Adipose tissue (tissue), 3 donors: Measurements from ENCODE around the gene CPNE1. TPM values are rescaled to one million over a fixed set of nuclear protein-coding genes. Genes with fewer than 3 reads are reported as not detected.
A peak's percentile ranks its signal among the peaks of the same experiment; 100 is the strongest.
"Not testable (repeated sequence)": the region's sequence is repeated elsewhere in the genome, so short reads cannot be mapped to it uniquely, and the experiment has no call there.

Experiments used
- H3K27ac ChIP-seq: one replicate; pipeline ENCODE4 v1.5.1; 2013; ENCODE audit warnings: low read depth, low read length
- WGBS, 3 donors: extraction: QIAGEN DNeasy Blood & Tissue Kit; methylation state at CpG; one replicate each; pipeline ENCODE4 v1.1.7; 2013; 5-methylcytosine and 5-hydroxymethylcytosine counted together
- polyA plus RNA-seq, 3 donors: library from polyadenylated mRNA; stranded (reverse); fragments of 200-250 nt; gene quantifications; one replicate each; pipeline ENCODE4 v1.2.3, GENCODE V29; 2013
- donor health status: healthy with polysubstance abuse.
- donor health status: Bipolar disorder and iron deficiency.
- donor health status: healthy.

The CPNE1 gene
- polyA plus RNA-seq, 3 donors: 79.7 to 146 (median 105) TPM

DNA sequence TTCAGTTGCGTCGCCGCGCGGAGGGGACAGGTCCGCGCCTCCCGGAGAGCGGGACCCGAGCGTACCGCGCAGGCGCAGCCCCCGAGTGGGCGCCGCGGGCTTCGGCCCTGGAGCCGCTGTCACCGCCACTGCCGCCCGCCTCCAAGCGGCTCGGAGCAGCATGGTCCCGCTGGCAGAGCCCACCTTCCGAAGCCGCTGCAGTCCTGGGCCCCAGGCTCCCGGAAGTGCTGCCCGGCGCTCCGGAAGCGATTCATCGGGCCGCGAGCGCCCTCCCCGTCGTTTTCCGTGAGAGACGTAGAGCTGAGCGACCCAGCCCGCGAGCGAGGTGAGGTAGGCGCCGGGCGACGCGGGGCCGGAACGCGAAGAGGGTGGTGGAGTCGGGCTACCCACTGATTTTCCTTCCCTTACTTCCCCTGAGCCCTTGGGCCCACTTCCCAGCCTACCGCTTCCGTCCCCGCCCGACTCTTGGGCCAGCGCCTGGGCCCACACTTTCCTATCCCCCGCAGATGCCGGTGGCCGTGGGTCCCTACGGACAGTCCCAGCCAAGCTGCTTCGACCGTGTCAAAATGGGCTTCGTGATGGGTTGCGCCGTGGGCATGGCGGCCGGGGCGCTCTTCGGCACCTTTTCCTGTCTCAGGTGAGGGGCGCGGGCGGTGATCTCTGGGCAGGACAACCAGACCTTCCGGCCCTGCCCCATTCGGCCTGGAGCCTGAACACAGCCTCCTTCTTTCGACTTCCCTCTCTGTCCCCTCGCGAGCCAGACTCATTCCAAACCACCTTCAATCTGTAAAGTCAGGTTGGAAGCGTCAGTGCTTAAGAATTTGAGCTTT is 34.6 kb upstream of the CPNE1 start, which contains the start of the genes NFS1 and ROMO1:
Gene NFS1, minus strand, starts transcription at position 226 of the 830 bp plus-strand sequence. Its CDS starts 64 bp downstream, at position 162.
Gene ROMO1, plus strand, starts transcription at position 279 of the 830 bp plus-strand sequence. Its CDS starts 228 bp downstream, at position 507.
- H3K27ac ChIP-seq: peak within 1 kb of the TSS; percentile 83
- 0 to 1% (median 0%) methylated on average over 80 to 81 of the region's 81 CpGs for WGBS, 3 donors

- 3 to 7% (median 6%) methylated on average over 37 of the region's 37 CpGs for WGBS, 3 donors
- H3K27ac ChIP-seq: no peak overlapping the region
Measured at GRCh38 chr20:35698298-35699126, 33.8 kb upstream of the CPNE1 start.

GRCh38 chr20:35697696-35698297 is 33.1 kb upstream of the CPNE1 start:
- no peak overlapping the region for H3K27ac ChIP-seq
- 48 to 81% (median 77%) methylated on average over 9 of the region's 9 CpGs for WGBS, 3 donors

DNA sequence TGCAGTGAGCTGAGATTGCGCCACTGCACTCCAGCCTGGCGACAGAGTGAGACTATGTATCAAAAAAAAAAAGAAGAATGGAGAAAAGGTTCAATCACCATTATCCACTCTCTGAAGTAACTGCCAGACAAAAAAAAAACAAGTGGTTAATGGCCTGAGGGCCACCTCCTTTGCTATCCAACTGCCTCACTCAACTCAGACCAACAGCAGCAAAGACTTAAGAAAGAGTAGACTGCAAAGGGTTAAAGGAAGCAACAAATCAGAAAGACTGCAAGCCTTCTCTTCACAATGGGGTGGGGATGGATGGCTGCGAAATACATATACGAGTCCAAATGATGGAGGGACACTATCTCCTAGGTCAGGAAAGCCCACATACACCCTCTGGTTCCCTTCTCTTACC is 31.3 kb upstream of the CPNE1 start:
- no peak overlapping the region for H3K27ac ChIP-seq
- 80 to 83% (median 80%) methylated on average over 4 of the region's 4 CpGs for WGBS, 3 donors

- no peak overlapping the region for H3K27ac ChIP-seq
- 58 to 85% (median 85%) methylated on average over 2 of the region's 2 CpGs for WGBS, 3 donors
Measured at GRCh38 chr20:35695245-35695749, 30.6 kb upstream of the CPNE1 start.

GRCh38 chr20:35690265-35690664 is 25.6 kb upstream of the CPNE1 start:
- H3K27ac ChIP-seq: no peak overlapping the region
- 89 to 91% (median 89%) methylated on average over 4 of the region's 4 CpGs for WGBS, 3 donors

DNA sequence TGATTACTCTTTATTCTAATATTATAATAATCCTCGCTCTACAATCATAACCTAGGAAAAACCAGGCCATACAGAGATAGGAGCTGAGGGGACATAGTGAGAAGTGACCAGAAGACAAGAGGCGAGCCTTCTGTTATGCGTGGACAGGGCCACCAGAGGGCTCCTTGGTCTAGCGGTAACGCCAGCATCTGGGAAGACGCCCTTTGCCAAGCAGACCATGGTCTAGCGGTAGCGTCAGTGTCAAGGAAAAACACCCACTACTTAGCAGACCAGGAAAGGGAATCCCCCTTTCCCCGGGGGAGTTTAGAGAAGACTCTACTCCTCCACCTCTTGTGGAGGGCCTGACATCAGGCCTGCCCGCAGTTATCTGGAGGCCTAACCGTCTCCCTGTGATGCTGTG is 22.2 kb upstream of the CPNE1 start:
- not testable (repeated sequence) for H3K27ac ChIP-seq
- 92 to 95% (median 95%) methylated on average over 11 of the region's 11 CpGs for WGBS, 3 donors

- not testable (repeated sequence) for H3K27ac ChIP-seq
- WGBS, 3 donors: 95 to 97% (median 97%) methylated on average over 9 of the region's 9 CpGs
Measured at GRCh38 chr20:35685368-35685767, 20.7 kb upstream of the CPNE1 start.

GRCh38 chr20:35681960-35682359 is 17.3 kb upstream of the CPNE1 start:
- no peak overlapping the region for H3K27ac ChIP-seq
- 92 to 100% (median 98%) methylated on average over 1 of the region's 1 CpG for WGBS, 3 donors

- 61 to 79% (median 65%) methylated on average over 4 of the region's 4 CpGs for WGBS, 3 donors
- H3K27ac ChIP-seq: no peak overlapping the region
Measured at GRCh38 chr20:35680452-35681183, 15.9 kb upstream of the CPNE1 start.

DNA sequence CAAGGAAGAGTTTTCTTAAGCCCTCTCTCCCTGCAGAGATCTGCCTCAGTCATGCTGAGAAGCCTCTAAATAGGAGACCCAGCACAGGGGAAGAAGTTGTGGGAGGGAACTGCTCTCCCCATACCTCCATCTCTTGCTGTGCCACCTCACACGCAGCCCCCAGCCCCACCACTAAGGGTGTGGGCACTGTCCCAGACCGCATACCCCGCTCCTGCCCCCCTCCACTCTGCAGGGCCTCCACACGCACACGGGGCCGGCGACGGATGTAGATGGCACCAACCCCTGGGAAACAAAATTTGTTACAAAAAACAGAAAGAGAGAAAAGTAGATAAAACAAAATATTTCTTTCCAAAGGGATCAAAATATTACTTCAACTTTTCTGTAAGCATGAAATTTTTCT is 10.2 kb upstream of the CPNE1 start:
- H3K27ac ChIP-seq: no peak overlapping the region
- WGBS, 3 donors: 94 to 96% (median 95%) methylated on average over 8 of the region's 8 CpGs

GRCh38 chr20:35673884-35674283 is 9.2 kb upstream of the CPNE1 start:
- 86 to 93% (median 89%) methylated on average over 4 of the region's 4 CpGs for WGBS, 3 donors
- no peak overlapping the region for H3K27ac ChIP-seq

GRCh38 chr20:35669681-35670080 is 5.0 kb upstream of the CPNE1 start:
- WGBS, 3 donors: 92 to 95% (median 93%) methylated on average over 1 of the region's 1 CpG
- no peak overlapping the region for H3K27ac ChIP-seq

GRCh38 chr20:35669221-35669620 is 4.5 kb upstream of the CPNE1 start:
- 91 to 99% (median 97%) methylated on average over 5 of the region's 5 CpGs for WGBS, 3 donors
- H3K27ac ChIP-seq: no peak overlapping the region

DNA sequence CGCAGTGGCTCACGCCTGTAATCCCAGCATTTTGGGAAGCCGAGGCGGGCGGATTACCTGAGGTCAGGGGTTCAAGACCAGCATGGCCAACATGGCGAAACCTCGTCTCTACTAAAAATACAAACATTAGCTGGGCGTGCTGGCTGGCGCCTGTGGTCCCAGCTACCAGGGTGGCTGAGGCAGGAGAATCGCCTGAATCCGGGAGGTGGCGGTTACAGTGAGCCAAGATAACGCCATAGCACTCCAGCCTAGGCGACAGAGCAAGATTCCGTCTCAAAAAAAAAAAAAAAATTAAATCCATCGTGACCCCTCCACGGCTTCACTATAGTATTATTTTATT is 1.2 kb upstream of the CPNE1 start:
- H3K27ac ChIP-seq: no peak overlapping the region
- WGBS, 3 donors: 96 to 98% (median 97%) methylated on average over 16 to 17 of the region's 17 CpGs

- H3K27ac ChIP-seq: peak overlapping the region; percentile 91
- 0 to 1% (median 0%) methylated on average over 28 of the region's 28 CpGs for WGBS, 3 donors
Measured at GRCh38 chr20:35663516-35664465, 909 bp downstream of the CPNE1 start.

GRCh38 chr20:35662551-35662950 is 2.1 kb downstream of the CPNE1 start:
- no peak overlapping the region for H3K27ac ChIP-seq
- WGBS, 3 donors: 12 to 24% (median 21%) methylated on average over 2 of the region's 2 CpGs
